ENCODE measurements around the gene TMEM182. TPM values are rescaled to one million over a fixed set of nuclear protein-coding genes. Genes with fewer than 3 reads are reported as not detected.

TMEM182 gene
- total RNA-seq, 1 experiment from 2014 or later: 3.2 TPM

- Histone ChIP-seq H3K9me3 (ENCODE audit: low read depth, low read length, poor library complexity, severe bottlenecking) (no peaks in the 10 kb centered on the region), H3K4me1 (ENCODE audit: insufficient read depth, low read length, poor library complexity, severe bottlenecking) (no peaks in the 10 kb centered on the region), H3K27me3 (replicated peaks; ENCODE audit: insufficient read depth, low read depth, low read length, poor library complexity) (no peaks in the 10 kb centered on the region), H3K36me3 (ENCODE audit: insufficient read depth, low read length, poor library complexity, severe bottlenecking) (peaks cover 4% of the 10 kb centered on the region), H3K27ac (ENCODE audit: low read depth, low read length, poor library complexity, severe bottlenecking) (no peak overlapping the region), H3K4me3 (ENCODE audit: low read depth, low read length, poor library complexity, severe bottlenecking) (no peak overlapping the region)
- no TSS peak for BruUV-seq (replicated peaks)
- intact Hi-C loops (cut with micrococcal nuclease; ENCODE audit: unreplicated experiment): no loop called here
- POLR2A ChIA-PET (ENCODE audit: low non-redundant PET): no interaction called here
- CTCF ChIA-PET: no interaction called here
- no peak for DNase-seq (ENCODE audit: low spot score)
- TF ChIP-seq, protein P1, sequence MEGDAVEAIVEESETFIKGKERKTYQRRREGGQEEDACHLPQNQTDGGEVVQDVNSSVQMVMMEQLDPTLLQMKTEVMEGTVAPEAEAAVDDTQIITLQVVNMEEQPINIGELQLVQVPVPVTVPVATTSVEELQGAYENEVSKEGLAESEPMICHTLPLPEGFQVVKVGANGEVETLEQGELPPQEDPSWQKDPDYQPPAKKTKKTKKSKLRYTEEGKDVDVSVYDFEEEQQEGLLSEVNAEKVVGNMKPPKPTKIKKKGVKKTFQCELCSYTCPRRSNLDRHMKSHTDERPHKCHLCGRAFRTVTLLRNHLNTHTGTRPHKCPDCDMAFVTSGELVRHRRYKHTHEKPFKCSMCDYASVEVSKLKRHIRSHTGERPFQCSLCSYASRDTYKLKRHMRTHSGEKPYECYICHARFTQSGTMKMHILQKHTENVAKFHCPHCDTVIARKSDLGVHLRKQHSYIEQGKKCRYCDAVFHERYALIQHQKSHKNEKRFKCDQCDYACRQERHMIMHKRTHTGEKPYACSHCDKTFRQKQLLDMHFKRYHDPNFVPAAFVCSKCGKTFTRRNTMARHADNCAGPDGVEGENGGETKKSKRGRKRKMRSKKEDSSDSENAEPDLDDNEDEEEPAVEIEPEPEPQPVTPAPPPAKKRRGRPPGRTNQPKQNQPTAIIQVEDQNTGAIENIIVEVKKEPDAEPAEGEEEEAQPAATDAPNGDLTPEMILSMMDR (conservative IDR thresholded peaks at IDR 0.05; ENCODE audit: low read depth, low read length): no peak
- TF ChIP-seq EZH2 (IDR thresholded peaks at IDR 0.05; ENCODE audit: borderline replicate concordance, low read depth, low read length, poor library complexity, severe bottlenecking): no peak
These were observed 37.8 kb upstream of the TMEM182 start for GRCh38 chr2:102724016-102724490.

DNA sequence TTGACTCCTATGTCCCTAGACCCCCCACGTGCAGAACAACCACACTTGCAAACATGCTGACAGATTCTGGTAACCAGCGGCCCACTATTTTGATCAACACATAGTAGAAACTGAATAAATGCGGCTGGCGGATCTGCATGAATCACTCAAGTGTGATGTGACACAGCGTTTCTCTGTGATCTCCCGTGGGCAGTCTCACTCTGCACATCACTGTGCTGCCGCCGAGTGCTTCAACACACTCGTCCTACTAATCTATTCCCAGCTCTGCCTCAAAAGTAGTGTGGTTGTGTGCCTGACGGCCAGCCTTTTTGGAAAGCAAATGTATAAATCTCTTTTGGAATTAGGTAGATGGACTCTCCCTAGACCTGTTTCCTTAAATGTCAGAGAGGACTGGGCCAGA is 37.3 kb upstream of the TMEM182 start:
- no peak overlapping the region for H3K4me3 ChIP-seq (ENCODE audit: low read depth, low read length, poor library complexity, severe bottlenecking)
- H3K36me3 ChIP-seq (ENCODE audit: insufficient read depth, low read length, poor library complexity, severe bottlenecking): peaks cover 4% of the 10 kb centered on the region
- intact Hi-C loops (cut with micrococcal nuclease; ENCODE audit: unreplicated experiment): no loop called here
- no peak for DNase-seq (ENCODE audit: low spot score)
- TF ChIP-seq, protein P1 (conservative IDR thresholded peaks at IDR 0.05; ENCODE audit: low read depth, low read length): no peak
- TF ChIP-seq EZH2 (IDR thresholded peaks at IDR 0.05; ENCODE audit: borderline replicate concordance, low read depth, low read length, poor library complexity, severe bottlenecking): no peak
- H3K27me3 ChIP-seq (replicated peaks; ENCODE audit: insufficient read depth, low read depth, low read length, poor library complexity): no peaks in the 10 kb centered on the region
- H3K4me1 ChIP-seq (ENCODE audit: insufficient read depth, low read length, poor library complexity, severe bottlenecking): no peaks in the 10 kb centered on the region
- H3K27ac ChIP-seq (ENCODE audit: low read depth, low read length, poor library complexity, severe bottlenecking): no peak overlapping the region
- ChIA-PET POLR2A (ENCODE audit: low non-redundant PET) (no interaction called here), CTCF (interaction anchor here (0.8 kb wide), 1 partner anchor 29 kb away, joined by 3 read pairs; no protein-coding TSS in a partner anchor)
- no TSS peak for BruUV-seq (replicated peaks)
- no peaks in the 10 kb centered on the region for H3K9me3 ChIP-seq (ENCODE audit: low read depth, low read length, poor library complexity, severe bottlenecking)

DNA sequence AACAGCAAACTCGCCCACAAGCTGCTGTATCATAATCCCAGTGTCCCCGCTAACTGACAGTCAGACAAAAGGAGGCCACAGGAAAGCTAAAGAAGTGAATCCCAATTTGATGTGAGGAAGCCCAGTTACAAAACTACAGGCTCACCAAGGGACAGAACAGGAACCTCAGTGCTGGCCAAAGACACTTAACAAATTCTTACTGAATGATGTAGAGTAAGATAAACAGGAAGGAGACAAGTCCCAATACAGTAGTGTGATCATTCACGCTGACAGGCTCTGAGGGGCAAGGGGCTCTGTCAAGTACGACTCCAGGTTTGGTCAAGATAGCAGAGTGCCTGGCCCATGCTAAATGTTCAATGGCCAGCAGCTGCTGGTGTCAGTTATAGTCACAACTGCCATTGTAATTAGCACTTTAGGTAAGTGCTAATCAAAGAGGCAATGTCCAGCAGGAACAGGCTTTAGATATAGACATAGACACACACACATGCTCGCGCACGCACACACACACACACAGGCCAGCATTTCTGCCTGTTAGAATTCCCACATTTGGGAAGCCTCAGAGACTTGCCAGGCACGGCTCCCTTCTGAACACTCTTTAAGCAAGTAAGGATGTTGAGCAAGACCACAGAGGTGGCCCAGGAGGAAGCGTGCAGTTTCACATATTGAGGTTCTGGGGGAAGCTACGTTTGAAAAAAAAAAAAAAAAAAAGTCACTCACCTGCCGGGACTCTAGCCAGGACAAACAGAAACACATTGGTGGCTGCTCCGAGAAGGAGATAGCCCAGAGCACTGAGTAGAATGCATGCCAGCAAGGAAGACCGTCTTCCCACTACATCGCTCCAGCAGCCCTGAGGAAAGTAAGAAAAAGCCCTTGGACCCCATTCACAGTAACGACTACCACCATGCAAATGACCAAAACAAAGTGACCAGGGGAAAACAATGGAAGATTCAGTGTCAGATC is 35.4 kb upstream of the TMEM182 start:
- peaks cover 8% of the 10 kb centered on the region for H3K36me3 ChIP-seq (ENCODE audit: insufficient read depth, low read length, poor library complexity, severe bottlenecking)
- BruUV-seq (replicated peaks): no TSS peak
- DNase-seq (ENCODE audit: low spot score): no peak
- H3K4me1 ChIP-seq (ENCODE audit: insufficient read depth, low read length, poor library complexity, severe bottlenecking): no peaks in the 10 kb centered on the region
- no peak overlapping the region for H3K27ac ChIP-seq (ENCODE audit: low read depth, low read length, poor library complexity, severe bottlenecking)
- H3K27me3 ChIP-seq (replicated peaks; ENCODE audit: insufficient read depth, low read depth, low read length, poor library complexity): no peaks in the 10 kb centered on the region
- H3K9me3 ChIP-seq (ENCODE audit: low read depth, low read length, poor library complexity, severe bottlenecking): no peaks in the 10 kb centered on the region
- CTCF ChIA-PET: no interaction called here
- H3K4me3 ChIP-seq (ENCODE audit: low read depth, low read length, poor library complexity, severe bottlenecking): no peak overlapping the region
- POLR2A ChIA-PET (ENCODE audit: low non-redundant PET): no interaction called here
- intact Hi-C loops (cut with micrococcal nuclease; ENCODE audit: unreplicated experiment): no loop called here
- TF ChIP-seq, protein P1 (conservative IDR thresholded peaks at IDR 0.05; ENCODE audit: low read depth, low read length): no peak
- no peak for TF ChIP-seq EZH2 (IDR thresholded peaks at IDR 0.05; ENCODE audit: borderline replicate concordance, low read depth, low read length, poor library complexity, severe bottlenecking)

Data from A673 (cell line).